ENCODE data around the gene HMGXB4.

DNA sequence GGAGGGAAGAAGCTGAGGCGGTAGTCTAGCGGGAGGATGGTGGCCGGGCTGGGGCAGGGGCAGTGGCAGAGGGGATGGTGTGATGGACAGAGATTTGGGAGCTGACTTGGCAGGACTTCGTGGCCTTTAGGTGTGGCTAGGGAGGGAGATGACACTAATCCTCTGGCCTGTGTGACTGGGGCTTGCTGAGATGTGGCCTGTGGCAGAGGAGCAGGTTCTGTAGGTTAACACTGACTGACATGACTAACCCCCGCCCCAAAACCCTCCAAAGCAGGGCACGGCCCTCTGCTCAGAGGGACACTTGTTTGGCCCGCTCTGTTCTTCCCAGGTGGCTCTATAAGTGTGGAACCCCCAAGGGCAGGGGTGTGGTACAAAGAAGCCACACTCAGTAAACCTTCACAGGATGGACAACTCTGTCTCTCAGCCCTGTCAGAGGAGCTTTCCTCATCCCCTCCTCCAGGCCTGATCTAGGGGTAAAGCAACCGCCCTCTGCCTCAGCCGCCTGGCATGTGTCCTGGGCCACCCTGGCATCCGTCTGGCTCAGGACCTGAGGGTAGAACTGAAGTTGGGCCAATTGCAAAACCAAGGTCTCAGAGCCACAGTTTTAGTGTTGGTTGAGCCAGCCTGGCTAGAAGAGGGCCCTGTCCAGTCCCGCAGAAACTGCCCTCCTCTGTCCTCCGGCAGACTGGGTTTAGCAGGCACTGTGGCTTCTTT, 58.0 kb downstream of the HMGXB4 start:
- TF ChIP-seq, protein P1, sequence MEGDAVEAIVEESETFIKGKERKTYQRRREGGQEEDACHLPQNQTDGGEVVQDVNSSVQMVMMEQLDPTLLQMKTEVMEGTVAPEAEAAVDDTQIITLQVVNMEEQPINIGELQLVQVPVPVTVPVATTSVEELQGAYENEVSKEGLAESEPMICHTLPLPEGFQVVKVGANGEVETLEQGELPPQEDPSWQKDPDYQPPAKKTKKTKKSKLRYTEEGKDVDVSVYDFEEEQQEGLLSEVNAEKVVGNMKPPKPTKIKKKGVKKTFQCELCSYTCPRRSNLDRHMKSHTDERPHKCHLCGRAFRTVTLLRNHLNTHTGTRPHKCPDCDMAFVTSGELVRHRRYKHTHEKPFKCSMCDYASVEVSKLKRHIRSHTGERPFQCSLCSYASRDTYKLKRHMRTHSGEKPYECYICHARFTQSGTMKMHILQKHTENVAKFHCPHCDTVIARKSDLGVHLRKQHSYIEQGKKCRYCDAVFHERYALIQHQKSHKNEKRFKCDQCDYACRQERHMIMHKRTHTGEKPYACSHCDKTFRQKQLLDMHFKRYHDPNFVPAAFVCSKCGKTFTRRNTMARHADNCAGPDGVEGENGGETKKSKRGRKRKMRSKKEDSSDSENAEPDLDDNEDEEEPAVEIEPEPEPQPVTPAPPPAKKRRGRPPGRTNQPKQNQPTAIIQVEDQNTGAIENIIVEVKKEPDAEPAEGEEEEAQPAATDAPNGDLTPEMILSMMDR (IDR thresholded peaks at IDR 0.05 in 2 of 3, conservative IDR thresholded peaks at IDR 0.05 in 1 of 3; ENCODE audit: insufficient read depth in 2 of 3, low read depth in 1 of 3, low read length in 3 of 3): no peak
- TF ChIP-seq NFYB (IDR thresholded peaks at IDR 0.05; ENCODE audit: extremely low read depth, insufficient read length): no peak
- TF ChIP-seq TBL1XR1 (IDR thresholded peaks at IDR 0.05; ENCODE audit: low read length in 2 of 2): no peak
- TF ChIP-seq MEIS2 (IDR thresholded peaks at IDR 0.05; ENCODE audit: partially characterized antibody): no peak
- TF ChIP-seq, protein P2, sequence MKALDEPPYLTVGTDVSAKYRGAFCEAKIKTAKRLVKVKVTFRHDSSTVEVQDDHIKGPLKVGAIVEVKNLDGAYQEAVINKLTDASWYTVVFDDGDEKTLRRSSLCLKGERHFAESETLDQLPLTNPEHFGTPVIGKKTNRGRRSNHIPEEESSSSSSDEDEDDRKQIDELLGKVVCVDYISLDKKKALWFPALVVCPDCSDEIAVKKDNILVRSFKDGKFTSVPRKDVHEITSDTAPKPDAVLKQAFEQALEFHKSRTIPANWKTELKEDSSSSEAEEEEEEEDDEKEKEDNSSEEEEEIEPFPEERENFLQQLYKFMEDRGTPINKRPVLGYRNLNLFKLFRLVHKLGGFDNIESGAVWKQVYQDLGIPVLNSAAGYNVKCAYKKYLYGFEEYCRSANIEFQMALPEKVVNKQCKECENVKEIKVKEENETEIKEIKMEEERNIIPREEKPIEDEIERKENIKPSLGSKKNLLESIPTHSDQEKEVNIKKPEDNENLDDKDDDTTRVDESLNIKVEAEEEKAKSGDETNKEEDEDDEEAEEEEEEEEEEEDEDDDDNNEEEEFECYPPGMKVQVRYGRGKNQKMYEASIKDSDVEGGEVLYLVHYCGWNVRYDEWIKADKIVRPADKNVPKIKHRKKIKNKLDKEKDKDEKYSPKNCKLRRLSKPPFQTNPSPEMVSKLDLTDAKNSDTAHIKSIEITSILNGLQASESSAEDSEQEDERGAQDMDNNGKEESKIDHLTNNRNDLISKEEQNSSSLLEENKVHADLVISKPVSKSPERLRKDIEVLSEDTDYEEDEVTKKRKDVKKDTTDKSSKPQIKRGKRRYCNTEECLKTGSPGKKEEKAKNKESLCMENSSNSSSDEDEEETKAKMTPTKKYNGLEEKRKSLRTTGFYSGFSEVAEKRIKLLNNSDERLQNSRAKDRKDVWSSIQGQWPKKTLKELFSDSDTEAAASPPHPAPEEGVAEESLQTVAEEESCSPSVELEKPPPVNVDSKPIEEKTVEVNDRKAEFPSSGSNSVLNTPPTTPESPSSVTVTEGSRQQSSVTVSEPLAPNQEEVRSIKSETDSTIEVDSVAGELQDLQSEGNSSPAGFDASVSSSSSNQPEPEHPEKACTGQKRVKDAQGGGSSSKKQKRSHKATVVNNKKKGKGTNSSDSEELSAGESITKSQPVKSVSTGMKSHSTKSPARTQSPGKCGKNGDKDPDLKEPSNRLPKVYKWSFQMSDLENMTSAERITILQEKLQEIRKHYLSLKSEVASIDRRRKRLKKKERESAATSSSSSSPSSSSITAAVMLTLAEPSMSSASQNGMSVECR (CRISPR knock-in tag; IDR thresholded peaks at IDR 0.05): no peak
- TF ChIP-seq, protein P3, sequence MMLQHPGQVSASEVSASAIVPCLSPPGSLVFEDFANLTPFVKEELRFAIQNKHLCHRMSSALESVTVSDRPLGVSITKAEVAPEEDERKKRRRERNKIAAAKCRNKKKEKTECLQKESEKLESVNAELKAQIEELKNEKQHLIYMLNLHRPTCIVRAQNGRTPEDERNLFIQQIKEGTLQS (IDR thresholded peaks at IDR 0.05): no peak
- TF ChIP-seq, protein P3 (CRISPR knock-in tag; conservative IDR thresholded peaks at IDR 0.05): no peak
- TF ChIP-seq, protein P4, sequence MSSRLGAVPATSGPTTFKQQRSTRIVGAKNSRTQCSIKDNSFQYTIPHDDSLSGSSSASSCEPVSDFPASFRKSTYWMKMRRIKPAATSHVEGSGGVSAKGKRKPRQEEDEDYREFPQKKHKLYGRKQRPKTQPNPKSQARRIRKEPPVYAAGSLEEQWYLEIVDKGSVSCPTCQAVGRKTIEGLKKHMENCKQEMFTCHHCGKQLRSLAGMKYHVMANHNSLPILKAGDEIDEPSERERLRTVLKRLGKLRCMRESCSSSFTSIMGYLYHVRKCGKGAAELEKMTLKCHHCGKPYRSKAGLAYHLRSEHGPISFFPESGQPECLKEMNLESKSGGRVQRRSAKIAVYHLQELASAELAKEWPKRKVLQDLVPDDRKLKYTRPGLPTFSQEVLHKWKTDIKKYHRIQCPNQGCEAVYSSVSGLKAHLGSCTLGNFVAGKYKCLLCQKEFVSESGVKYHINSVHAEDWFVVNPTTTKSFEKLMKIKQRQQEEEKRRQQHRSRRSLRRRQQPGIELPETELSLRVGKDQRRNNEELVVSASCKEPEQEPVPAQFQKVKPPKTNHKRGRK (tag; IDR thresholded peaks at IDR 0.05): no peak
- TF ChIP-seq POLR2H (tag; IDR thresholded peaks at IDR 0.05; ENCODE audit: low read depth): no peak
- TF ChIP-seq POLR2AphosphoS5 (IDR thresholded peaks at IDR 0.05; ENCODE audit: control insufficient read depth, insufficient read depth, low read depth, low read length): no peak
- TF ChIP-seq RAD21 (CRISPR knock-in tag; conservative IDR thresholded peaks at IDR 0.05 in 1 of 2, IDR thresholded peaks at IDR 0.05 in 1 of 2): no peak
- no peak for TF ChIP-seq SP1 (CRISPR knock-in tag; IDR thresholded peaks at IDR 0.05)
- no peak for TF ChIP-seq NR2C2 (CRISPR knock-in tag; IDR thresholded peaks at IDR 0.05)
- no peak for TF ChIP-seq NR2C2 (tag; IDR thresholded peaks at IDR 0.05)
- no peak for TF ChIP-seq HNRNPH1 (optimal IDR thresholded peaks at IDR 0.05; ENCODE audit: low read depth, low read length)
